MM.1S (cell line): Measurements from ENCODE around the gene AGAP3.

Experiments used
- DNase-seq: peaks from one replicate; pipeline ENCODE4 v3.0.0-alpha.2; 2015
- H2AFZ ChIP-seq: fragments of 300-600 bp; sonication (generic); 2 replicates; pipeline ENCODE4 v1.6.0; 2016; ENCODE audit warnings: antibody characterized with exemption, low read length
- H3F3A ChIP-seq: fragments of 300-600 bp; sonication (generic); 2 replicates; pipeline ENCODE4 v1.6.1; 2016; ENCODE audit warnings: mild to moderate bottlenecking, antibody characterized with exemption, low read length, moderate library complexity, mixed read lengths; ENCODE audit not compliant: insufficient read depth
- H3K27ac ChIP-seq: fragments of 300-600 bp; sonication (generic); 2 replicates; pipeline ENCODE4 v1.5.1; 2016; ENCODE audit warnings: mild to moderate bottlenecking, low read length
- H3K27me3 ChIP-seq: fragments of 300-600 bp; sonication (generic); replicated peaks from 2 replicates; pipeline ENCODE4 v1.6.0; 2016; ENCODE audit warnings: low read length; ENCODE audit not compliant: insufficient read depth
- H3K36me3 ChIP-seq: fragments of 300-600 bp; sonication (generic); replicated peaks from 2 replicates; pipeline ENCODE4 v1.6.1; 2016; ENCODE audit warnings: mild to moderate bottlenecking, low read length, mixed read lengths; ENCODE audit not compliant: insufficient read depth
- H3K4me1 ChIP-seq: fragments of 300-600 bp; sonication (generic); 2 replicates; pipeline ENCODE4 v1.6.1; 2016; ENCODE audit warnings: low read length, mixed read lengths
- H3K4me2 ChIP-seq: fragments of 300-600 bp; sonication (generic); 2 replicates; pipeline ENCODE4 v1.6.0; 2016; ENCODE audit warnings: low read depth, low read length
- H3K4me3 ChIP-seq: fragments of 300-600 bp; sonication (generic); 2 replicates; pipeline ENCODE4 v1.5.1; 2016; ENCODE audit warnings: low read length, mixed read lengths
- H3K79me2 ChIP-seq: fragments of 300-600 bp; sonication (generic); 2 replicates; pipeline ENCODE4 v1.6.1; 2016; ENCODE audit warnings: mixed run types, low read length, mixed read lengths
- H3K9ac ChIP-seq: fragments of 300-600 bp; sonication (generic); 2 replicates; pipeline ENCODE4 v1.6.1; 2016; ENCODE audit warnings: low read length, mixed read lengths
- H3K9me2 ChIP-seq: fragments of 300-600 bp; sonication (generic); replicated peaks from 2 replicates; pipeline ENCODE4 v1.6.1; 2016; ENCODE audit warnings: mild to moderate bottlenecking, low read length, mixed read lengths; ENCODE audit not compliant: insufficient read depth
- H3K9me3 ChIP-seq: fragments of 300-600 bp; sonication (generic); replicated peaks from 2 replicates; pipeline ENCODE4 v1.6.1; 2016; ENCODE audit warnings: mild to moderate bottlenecking, low read length, mixed read lengths; ENCODE audit not compliant: insufficient read depth
- H4K20me1 ChIP-seq: fragments of 300-600 bp; sonication (generic); 2 replicates; pipeline ENCODE4 v1.6.1; 2016; ENCODE audit warnings: mild to moderate bottlenecking, low read length, moderate library complexity, mixed read lengths; ENCODE audit not compliant: insufficient read depth
- CTCF ChIP-seq: fragments of 300-600 bp; sonication (generic); IDR thresholded peaks from 2 replicates; pipeline ENCODE4 v1.5.1; 2016; ENCODE audit warnings: antibody characterized with exemption, low read length, mixed read lengths
- EZH2 ChIP-seq: fragments of 300-600 bp; sonication (generic); optimal IDR thresholded peaks from 2 replicates; pipeline ENCODE3; 2017; ENCODE audit warnings: low read depth, mild to moderate bottlenecking, antibody characterized with exemption, low read length, mixed read lengths
- EZH2phosphoT487 ChIP-seq: fragments of 300-600 bp; sonication (generic); IDR thresholded peaks from 2 replicates; pipeline ENCODE4 v1.6.1; 2018; ENCODE audit warnings: antibody characterized with exemption, low read length

Gene AGAP3

DNA sequence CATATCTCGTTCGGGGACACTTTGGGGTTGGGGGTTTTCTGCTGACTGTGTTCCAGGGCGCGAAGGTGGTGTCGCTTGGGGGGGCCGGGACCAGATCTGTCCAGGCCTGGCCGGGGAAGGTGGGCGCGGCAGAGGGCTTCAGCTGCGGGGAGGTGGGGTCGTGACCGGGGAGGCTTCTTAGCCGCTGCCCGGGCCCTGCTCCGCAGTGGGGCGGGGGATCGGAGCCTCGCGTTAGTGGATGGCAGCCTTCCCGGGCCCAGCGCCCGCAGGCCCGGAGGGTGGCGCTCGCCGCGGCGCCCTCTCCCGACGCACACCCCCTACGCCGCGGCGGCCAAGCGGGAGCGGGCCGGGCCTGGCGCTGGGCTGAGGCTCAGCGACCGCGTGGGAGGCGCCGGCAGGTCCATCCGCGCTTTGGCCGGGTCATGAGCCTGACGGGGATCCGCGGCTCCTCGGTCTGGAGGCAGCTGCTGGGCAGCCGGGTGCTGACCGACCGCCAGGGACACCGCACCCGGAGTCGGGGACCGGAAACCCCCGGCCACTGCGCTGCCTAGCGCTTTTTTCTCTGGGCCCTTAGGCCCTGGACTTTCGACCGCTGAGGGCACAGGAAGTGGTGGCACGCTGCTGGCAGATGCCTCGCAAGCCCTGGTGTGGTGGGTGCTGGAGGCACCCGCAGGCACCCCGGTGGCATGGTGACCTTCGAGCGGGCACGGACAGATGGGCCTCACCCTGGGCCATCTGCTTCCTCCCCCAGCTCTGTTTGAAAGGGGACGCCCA lies 1.2 kb downstream of the AGAP3 start:
- no peaks in the 10 kb centered on the region for H3K27me3 ChIP-seq
- DNase-seq = peak; percentile 79
- peak overlapping the region; percentile 52; the same call in 1 of the 2 replicates for H3K27ac ChIP-seq

GRCh38 chr7:151088019-151088855 lies 2.0 kb downstream of the AGAP3 start:
- H3K36me3 ChIP-seq = no peaks in the 10 kb centered on the region
- H4K20me1 ChIP-seq = peaks cover 8% of the 10 kb centered on the region; the same call in 1 of the 2 replicates

More for the DNA sequence above, 1.2 kb downstream of the AGAP3 start:
- Histone ChIP-seq H3K4me1 (peaks cover 14% of the 10 kb centered on the region), H3K9me3 (no peaks in the 10 kb centered on the region), H3K4me2 (peak overlapping the region; percentile 89), H3F3A (peaks cover 21% of the 10 kb centered on the region), H3K36me3 (no peaks in the 10 kb centered on the region), H3K4me3 (peak overlapping the region; percentile 77), H3K79me2 (peaks cover 64% of the 10 kb centered on the region), H2AFZ (peak overlapping the region; percentile 71), H3K9me2 (no peaks in the 10 kb centered on the region), H3K9ac (peak overlapping the region; percentile 77), H4K20me1 (peaks cover 8% of the 10 kb centered on the region; the same call in 1 of the 2 replicates)
- TF ChIP-seq CTCF (peak; percentile 40), EZH2 (no peak), EZH2phosphoT487 (no peak)

More at GRCh38 chr7:151088019-151088855, 2.0 kb downstream of the AGAP3 start:
- H3K4me2 ChIP-seq = peak overlapping the region; percentile 89
- no peak for DNase-seq
- H3K79me2 ChIP-seq = peaks cover 64% of the 10 kb centered on the region
- H3K4me3 ChIP-seq = peak overlapping the region; percentile 77
- H3K9me2 ChIP-seq = no peaks in the 10 kb centered on the region
- peaks cover 21% of the 10 kb centered on the region for H3F3A ChIP-seq
- TF ChIP-seq CTCF (no peak), EZH2phosphoT487 (no peak), EZH2 (no peak)
- peak overlapping the region; percentile 77 for H3K9ac ChIP-seq
- no peaks in the 10 kb centered on the region for H3K9me3 ChIP-seq
- H2AFZ ChIP-seq = peak overlapping the region; percentile 59
- H3K4me1 ChIP-seq = peaks cover 14% of the 10 kb centered on the region
- H3K27ac ChIP-seq = peak overlapping the region; percentile 52; the same call in 1 of the 2 replicates
- H3K27me3 ChIP-seq = no peaks in the 10 kb centered on the region
